Activated CD8-positive, alpha-beta T cell treated with anti-CD3 and anti-CD28 coated beads for 36 hours (primary cell): ENCODE measurements around the gene KNTC1. TPM values are rescaled to one million over a fixed set of nuclear protein-coding genes. Genes with fewer than 3 reads are reported as not detected.
A peak's percentile ranks its signal among the peaks of the same experiment; 100 is the strongest.
"Not testable (repeated sequence)": the region's sequence is repeated elsewhere in the genome, so short reads cannot be mapped to it uniquely, and the experiment has no call there.

ENCODE experiments used
- ATAC-seq: fragments of 200-7000 bp; cut with Tn5 transposase; one replicate; pipeline ENCODE4 v1.10.0; 2021; ENCODE audit warnings: mild to moderate bottlenecking, moderate library complexity
- CTCF ChIA-PET: fragments of 350-600 bp; sonication (Branson Sonifier 250); formaldehyde crosslinking; loops from one replicate; lab custom pipeline; 2021; ENCODE audit warnings: antibody characterized with exemption; lab: Charles Lee
- POLR2A ChIA-PET: fragments of 350-600 bp; sonication (Branson Sonifier 250); formaldehyde crosslinking; loops from one replicate; lab custom pipeline; 2021; ENCODE audit warnings: antibody characterized with exemption; lab: Charles Lee
- DNase-seq: peaks from one replicate; pipeline ENCODE4 v3.0.0-alpha.2; 2020
- H3K27ac Mint-ChIP-seq: one replicate; pipeline ENCODE4 v1.8.0; 2021; ENCODE audit warnings: mild to moderate bottlenecking, mixed read lengths
- H3K27me3 Mint-ChIP-seq: one replicate; pipeline ENCODE4 v1.8.0; 2021; ENCODE audit warnings: mixed read lengths
- H3K36me3 Mint-ChIP-seq: one replicate; pipeline ENCODE4 v1.8.0; 2021; ENCODE audit warnings: low read depth, mixed read lengths
- H3K4me1 Mint-ChIP-seq: one replicate; pipeline ENCODE4 v1.8.0; 2021; ENCODE audit warnings: low read depth, mixed read lengths
- H3K4me3 Mint-ChIP-seq: one replicate; pipeline ENCODE4 v1.8.0; 2021; ENCODE audit warnings: mild to moderate bottlenecking, moderate library complexity, mixed read lengths
- H3K9me3 Mint-ChIP-seq: one replicate; pipeline ENCODE4 v1.8.0; 2021; ENCODE audit warnings: mixed read lengths
- CTCF ChIP-seq: fragments of 200-600 bp; IDR thresholded peaks from one replicate; pipeline ENCODE4 v1.8.0; 2022; ENCODE audit warnings: antibody characterized with exemption, mild to moderate bottlenecking
- intact Hi-C: fragments of 100-400 bp; cut with micrococcal nuclease; formaldehyde crosslinking; loops from one replicate; pipeline ENCODE4 v1.10.0; 2022
- total RNA-seq, 2 experiments: library from RNA; stranded (reverse); gene quantifications; one replicate each; pipeline ENCODE4 v1.2.3, GENCODE V29; 2021

The KNTC1 gene
- total RNA-seq, 2 experiments from 2014 or later, result 128 to 129 TPM

DNA sequence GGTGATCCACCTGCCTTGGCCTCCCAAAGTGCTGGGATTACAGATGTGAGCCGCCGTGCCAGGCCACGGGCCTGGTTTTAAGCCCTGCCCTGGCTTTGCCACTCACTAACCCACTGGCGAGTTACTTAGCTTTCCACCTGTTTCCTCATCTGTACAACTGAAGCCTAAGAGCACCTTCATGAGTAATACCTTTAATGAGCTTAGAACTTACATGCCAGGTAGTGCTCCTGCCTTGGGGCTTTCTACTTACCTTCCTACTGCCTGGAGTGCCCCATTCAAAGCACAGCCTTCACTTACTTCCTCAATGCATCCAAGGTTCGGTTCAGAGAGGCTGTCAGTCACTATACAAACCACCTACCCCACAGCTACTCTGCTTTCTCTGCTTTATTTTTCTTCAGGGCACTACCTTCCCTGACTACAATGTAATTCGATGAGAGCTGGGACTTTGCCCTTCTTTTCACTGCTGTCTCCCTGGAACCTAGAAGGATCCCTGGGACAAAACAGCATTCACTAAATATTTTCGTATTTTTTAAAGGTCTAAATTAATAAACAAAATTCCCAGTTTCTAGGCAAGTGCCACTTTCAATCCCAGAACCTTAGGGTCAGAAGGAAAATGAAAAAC lies 40.1 kb upstream of the KNTC1 start:
- DNase-seq (no peak), ATAC-seq (no peak)
- no peaks in the 10 kb centered on the region for H3K9me3 Mint-ChIP-seq
- peaks cover 16% of the 10 kb centered on the region for H3K4me1 Mint-ChIP-seq
- H3K36me3 Mint-ChIP-seq, result peaks cover 53% of the 10 kb centered on the region
- ChIA-PET CTCF (interaction anchor here (0.5 to 1.6 kb wide), 3 partner anchors 15 to 87 kb away, joined by 3 to 7 read pairs (median 3); no protein-coding TSS in a partner anchor), POLR2A (interaction anchor here (0.9 to 2.2 kb wide), 2 partner anchors 14 to 21 kb away, joined by 3 to 9 read pairs; partner anchors contain the start of gene ZCCHC8)
- intact Hi-C loops, result no loop called here
- no peak overlapping the region for H3K4me3 Mint-ChIP-seq
- no peaks in the 10 kb centered on the region for H3K27me3 Mint-ChIP-seq
- no peak for TF ChIP-seq CTCF
- H3K27ac Mint-ChIP-seq, result no peak overlapping the region

DNA sequence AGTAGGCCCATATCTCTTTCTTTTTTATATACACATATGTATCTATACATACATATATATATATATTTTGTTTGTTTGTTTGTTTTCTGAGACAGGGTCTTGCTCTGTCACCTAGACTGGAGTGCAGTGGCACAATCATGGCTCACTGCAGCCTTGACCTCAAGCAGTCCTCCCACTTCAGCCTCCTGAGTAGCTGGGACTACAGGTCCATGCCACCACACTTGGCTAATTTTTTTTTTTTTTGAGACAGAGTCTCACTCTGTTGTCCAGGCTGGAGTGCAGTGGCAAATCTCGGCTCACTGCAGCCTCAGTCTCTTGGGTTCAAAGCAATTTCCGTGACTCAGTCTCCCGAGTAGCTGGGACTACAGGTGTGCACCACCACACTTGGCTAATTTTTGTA lies 39.2 kb upstream of the KNTC1 start:
- H3K27ac Mint-ChIP-seq, intact Hi-C loops, CTCF ChIA-PET, H3K9me3 Mint-ChIP-seq, ATAC-seq, H3K4me3 Mint-ChIP-seq, POLR2A ChIA-PET, H3K27me3 Mint-ChIP-seq, DNase-seq: not testable (repeated sequence)
- Mint-ChIP-seq H3K4me1 (peaks cover 17% of the 10 kb centered on the region), H3K36me3 (peaks cover 56% of the 10 kb centered on the region)

GRCh38 chr12:122489038-122489437 lies 38.0 kb upstream of the KNTC1 start:
- no peak for TF ChIP-seq CTCF
- no peak for DNase-seq
- POLR2A ChIA-PET, result interaction anchor here (1.8 kb wide), 1 partner anchor 11 kb away, joined by 8 read pairs; the partner anchor contains the start of gene ZCCHC8
- Mint-ChIP-seq H3K36me3 (peaks cover 47% of the 10 kb centered on the region), H3K27ac (peak overlapping the region; percentile 20), H3K4me1 (peaks cover 7% of the 10 kb centered on the region), H3K27me3 (no peaks in the 10 kb centered on the region), H3K4me3 (no peak overlapping the region), H3K9me3 (no peaks in the 10 kb centered on the region)
- ATAC-seq, result no peak
- CTCF ChIA-PET, result interaction anchor here (0.9 to 2.0 kb wide), 5 partner anchors 9 to 89 kb away, joined by 3 to 5 read pairs (median 3); partner anchors contain the start of gene ZCCHC8
- intact Hi-C loops, result no loop called here

DNA sequence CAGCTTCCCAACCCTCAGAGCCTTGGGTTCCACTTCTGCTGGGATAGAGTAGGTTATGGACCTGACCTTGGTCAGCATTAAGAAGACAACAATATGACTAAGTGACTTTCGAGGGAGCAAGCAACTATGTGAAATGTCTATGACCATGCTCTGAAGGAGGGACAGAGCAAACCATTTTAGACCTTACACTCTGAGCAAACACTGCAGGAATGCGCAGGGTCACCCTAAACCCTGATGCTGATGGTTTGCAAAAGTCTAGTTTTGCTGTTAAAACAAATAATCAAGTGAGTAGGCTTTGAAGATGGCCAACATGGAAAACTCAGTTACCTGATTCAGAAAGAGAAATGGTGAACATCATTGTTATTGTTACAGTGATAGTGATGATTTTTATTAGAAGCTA lies 35.1 kb upstream of the KNTC1 start:
- H3K4me3 Mint-ChIP-seq, result no peak overlapping the region
- POLR2A ChIA-PET, result interaction anchor here (1.1 to 1.5 kb wide), 3 partner anchors 9 to 137 kb away, joined by 3 to 5 read pairs (median 3); partner anchors contain the start of gene ZCCHC8
- TF ChIP-seq CTCF, result no peak

DNA sequence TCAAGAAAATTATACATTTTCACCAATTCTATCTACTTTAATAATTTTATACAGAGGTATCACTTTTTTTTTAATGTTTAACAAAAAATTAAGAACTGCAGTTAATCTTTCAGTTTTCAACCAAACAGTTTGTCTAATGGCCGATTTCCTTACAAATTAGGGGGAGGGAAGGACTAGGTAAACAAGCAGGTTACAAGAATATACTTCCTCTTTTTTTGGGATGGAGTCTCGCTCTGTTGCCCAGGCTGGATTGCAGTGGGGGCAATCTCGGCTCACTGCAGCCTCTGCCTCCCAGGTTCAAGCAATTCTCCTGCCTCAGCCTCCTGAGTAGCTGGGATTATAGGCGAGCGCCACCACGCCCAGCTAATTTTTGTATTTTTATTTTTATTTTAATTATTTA lies 33.8 kb upstream of the KNTC1 start:
- ATAC-seq, CTCF ChIA-PET, H3K9me3 Mint-ChIP-seq, intact Hi-C loops, DNase-seq, H3K4me3 Mint-ChIP-seq, H3K27ac Mint-ChIP-seq, H3K27me3 Mint-ChIP-seq: not testable (repeated sequence)
- Mint-ChIP-seq H3K4me1 (peaks cover 11% of the 10 kb centered on the region), H3K36me3 (peaks cover 37% of the 10 kb centered on the region)
- POLR2A ChIA-PET, result interaction anchor here (0.7 to 0.8 kb wide), 3 partner anchors 10 to 45 kb away, joined by 3 read pairs; no protein-coding TSS in a partner anchor

More for the DNA sequence above, 35.1 kb upstream of the KNTC1 start:
- Mint-ChIP-seq H3K27me3 (no peaks in the 10 kb centered on the region), H3K4me1 (peaks cover 8% of the 10 kb centered on the region), H3K36me3 (peaks cover 38% of the 10 kb centered on the region), H3K9me3 (no peaks in the 10 kb centered on the region), H3K27ac (no peak overlapping the region)
- CTCF ChIA-PET, result interaction anchor here (1.0 to 1.4 kb wide), 2 partner anchors 19 to 136 kb away, joined by 3 read pairs; no protein-coding TSS in a partner anchor
- no peak for DNase-seq
- ATAC-seq, result no peak
- intact Hi-C loops, result no loop called here

- CTCF ChIA-PET, result interaction anchor here (1.0 to 3.7 kb wide), 3 partner anchors 16 to 95 kb away, joined by 3 to 16 read pairs (median 16); no protein-coding TSS in a partner anchor
- no peaks in the 10 kb centered on the region for H3K27me3 Mint-ChIP-seq
- ATAC-seq, result no peak
- peaks cover 20% of the 10 kb centered on the region for H3K4me1 Mint-ChIP-seq
- H3K9me3 Mint-ChIP-seq, result no peaks in the 10 kb centered on the region
- H3K27ac Mint-ChIP-seq, result no peak overlapping the region
- no peak for TF ChIP-seq CTCF
- no peak overlapping the region for H3K4me3 Mint-ChIP-seq
- DNase-seq, result no peak
- POLR2A ChIA-PET, result interaction anchor here (1.5 kb wide), 1 partner anchor 31 kb away, joined by 9 read pairs; the partner anchor contains the start of genes KNTC1 and RSRC2
- intact Hi-C loops, result no loop called here
- H3K36me3 Mint-ChIP-seq, result peaks cover 38% of the 10 kb centered on the region
Observed at GRCh38 chr12:122495258-122495657, 31.8 kb upstream of the KNTC1 start.
